Stomach (tissue), 9 donors: ENCODE results near the gene SMCO3. TPM values are rescaled to one million over a fixed set of nuclear protein-coding genes. Genes with fewer than 3 reads are reported as not detected.

ENCODE experiments used
- DNase-seq, 2 donors: peaks; one replicate each; pipeline versions ENCODE4 v3.0.0 to v3.0.0-alpha.2; 2013 to 2019
- H3K27ac ChIP-seq, 5 donors: fragments of 200-600 bp in 4 of 5; sonication (generic) in 4 of 5; one replicate each; pipeline ENCODE4 v1.5.1; 2013 to 2019; ENCODE audit warnings: mild to moderate bottlenecking in 1 of 5, moderate library complexity in 1 of 5
- H3K27me3 ChIP-seq, 3 donors: fragments of 200-600 bp; sonication (generic); one replicate each; pipeline ENCODE4 v1.5.1; 2017 to 2019; ENCODE audit warnings: mixed run types in 1 of 3
- H3K36me3 ChIP-seq, 4 donors: fragments of 200-600 bp; sonication (generic); 1 replicate in 3 of 4; 2 replicates in 1 of 4; pipeline ENCODE4 v1.5.1; 2016 to 2019
- H3K4me1 ChIP-seq, 4 donors: fragments of 200-600 bp; sonication (generic); one replicate each; pipeline ENCODE4 v1.5.1; 2016 to 2019
- H3K4me3 ChIP-seq, 4 donors: fragments of 200-600 bp; sonication (generic) in 3 of 4; one replicate each; pipeline ENCODE4 v1.5.1; 2016 to 2019; ENCODE audit warnings: mild to moderate bottlenecking in 1 of 4
- H3K9me3 ChIP-seq, 4 donors: fragments of 200-600 bp; sonication (generic); one replicate each; pipeline ENCODE4 v1.5.1; 2016 to 2019
- EP300 ChIP-seq: sonication (generic); formaldehyde crosslinking; IDR thresholded peaks from one replicate; pipeline ENCODE4 v1.6.1; 2017; ENCODE audit warnings: antibody characterized with exemption
- POLR2A ChIP-seq, 4 donors: fragments of 450-650 bp; IDR thresholded peaks; one replicate each; pipeline ENCODE4 v1.6.1; 2016; ENCODE audit warnings: antibody characterized with exemption in 4 of 4, control low read depth in 2 of 4, mild to moderate bottlenecking in 1 of 4, moderate library complexity in 1 of 4
- POLR2AphosphoS5 ChIP-seq, 3 donors: sonication (generic); formaldehyde crosslinking; IDR thresholded peaks; one replicate each; pipeline ENCODE4 v1.6.1; 2016; ENCODE audit warnings: antibody characterized with exemption in 3 of 3
- WGBS, 5 donors: extraction: QIAGEN DNeasy Blood & Tissue Kit in 3 of 5; methylation state at CpG; one replicate each; pipeline versions ENCODE4 v1.1.5 to v1.1.7; 2013 to 2018; 5-methylcytosine and 5-hydroxymethylcytosine counted together
- intact Hi-C: fragments of 100-400 bp; cut with DNase I; formaldehyde crosslinking; loops from one replicate; pipeline ENCODE4 v1.15.1; 2023; ENCODE audit warnings: low total_unique reads
- polyA plus RNA-seq, 3 donors: library from polyadenylated mRNA; stranded (reverse); fragments of 200-250 nt; gene quantifications; one replicate each; pipeline ENCODE4 v1.2.3, GENCODE V29; 2013
- total RNA-seq, 5 donors: library from RNA; depleted of rRNA; stranded (reverse); fragments of >200 nt; gene quantifications; one replicate each; pipeline versions ENCODE4 v1.1.0 to v1.2.3, GENCODE V29; 2014 to 2016
- TF ChIP-seq, protein P1 (sequence below), 7 experiments: fragments of 450-650 bp in 4 of 7; fragments of 200-600 bp in 3 of 7; sonication (generic) in 3 of 7; IDR thresholded peaks; one replicate each; pipeline ENCODE4 v1.5.1; 2016 to 2019; ENCODE audit warnings: antibody characterized with exemption in 7 of 7, control low read depth in 2 of 7, mild to moderate bottlenecking in 1 of 7
- donor health status: healthy with polysubstance abuse.
- donor health status: Bipolar disorder and iron deficiency.
- donor health status: healthy.

Gene SMCO3
- total and polyA plus RNA-seq, 8 donors, result 2.4 TPM; not detected in 7

DNA sequence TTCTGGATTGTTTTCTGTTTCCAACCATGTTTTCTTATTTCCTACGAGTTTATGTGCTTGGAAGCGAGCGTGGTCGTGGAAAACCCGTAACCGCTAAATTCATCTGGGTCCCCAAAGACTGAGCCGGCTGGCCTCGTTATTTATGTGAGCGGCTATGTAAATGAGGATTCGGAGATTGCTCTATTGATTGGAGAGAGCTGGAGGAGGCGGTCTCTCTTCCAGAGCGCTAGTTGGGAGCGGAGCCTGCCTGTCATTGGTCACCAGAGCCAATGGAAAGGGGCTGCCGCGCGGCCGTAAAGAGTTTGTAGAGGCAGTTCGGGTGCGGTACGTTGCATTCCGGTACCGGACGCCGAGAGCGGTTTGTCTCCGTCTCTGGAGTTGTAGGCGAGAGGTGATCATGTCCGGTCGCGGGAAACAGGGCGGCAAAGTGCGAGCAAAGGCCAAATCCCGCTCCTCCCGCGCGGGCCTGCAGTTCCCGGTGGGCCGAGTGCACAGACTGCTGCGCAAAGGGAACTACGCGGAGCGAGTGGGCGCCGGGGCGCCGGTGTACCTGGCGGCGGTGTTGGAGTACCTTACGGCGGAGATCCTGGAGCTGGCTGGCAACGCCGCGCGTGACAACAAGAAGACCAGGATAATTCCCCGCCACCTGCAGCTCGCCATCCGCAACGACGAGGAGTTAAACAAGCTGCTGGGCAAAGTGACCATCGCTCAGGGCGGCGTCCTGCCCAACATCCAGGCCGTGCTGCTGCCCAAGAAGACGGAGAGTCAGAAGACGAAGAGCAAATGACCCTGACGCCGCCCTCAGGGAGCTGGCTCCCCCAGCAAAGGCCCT is 39.7 kb downstream of the SMCO3 start:
- Histone ChIP-seq H3K4me3 (peak overlapping the region; percentile 60 to 91 (median 73)), H3K9me3 (no peaks in the 10 kb centered on the region), H3K36me3 (no peaks in the 10 kb centered on the region), H3K27me3 (no peaks in the 10 kb centered on the region), H3K4me1 (peaks cover 16 to 48% (median 33%) of the 10 kb centered on the region in 4 donors), H3K27ac (peak overlapping the region; percentile 92 to 99 (median 97))
- peak; percentile 97 to 99 for DNase-seq
- TF ChIP-seq POLR2A (IDR thresholded peaks at IDR 0.05), result peak in 2 of 4 donors; percentile 97 to 98
- peak; percentile 96 to 100 (median 100) for TF ChIP-seq POLR2AphosphoS5 (IDR thresholded peaks at IDR 0.05)
- TF ChIP-seq EP300, result no peak
- 0 to 1% (median 1%) methylated on average over 22 to 67 of the region's 67 CpGs for whole genome bisulfite sequencing, 5 donors
- intact Hi-C loops, result no loop called here

DNA sequence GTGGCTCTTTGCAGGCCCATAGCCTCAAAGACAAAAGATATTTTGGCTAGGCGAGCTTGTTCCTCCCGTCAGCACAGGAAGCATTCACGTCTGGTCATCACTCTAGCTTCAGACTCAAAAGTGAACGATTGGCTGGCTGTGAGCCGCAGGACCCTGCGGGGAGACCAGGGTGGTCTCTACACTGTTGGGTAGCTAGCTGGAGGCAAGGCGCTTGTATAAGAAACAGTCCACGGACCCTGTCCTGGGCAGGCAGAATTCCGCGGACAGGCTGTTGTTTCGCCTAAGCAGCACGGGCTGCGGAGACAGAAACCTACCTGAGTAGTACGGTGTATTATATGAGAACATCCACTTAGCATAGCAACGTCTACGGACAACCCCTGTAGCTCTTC is 40.3 kb downstream of the SMCO3 start:
- Histone ChIP-seq H3K4me3 (peak overlapping the region; percentile 60 to 91 (median 73)), H3K27ac (peak overlapping the region; percentile 92 to 99 (median 97)), H3K9me3 (no peaks in the 10 kb centered on the region), H3K4me1 (peaks cover 16 to 54% (median 38%) of the 10 kb centered on the region in 4 donors), H3K27me3 (no peaks in the 10 kb centered on the region), H3K36me3 (no peaks in the 10 kb centered on the region)
- WGBS, 5 donors, result 9 to 24% (median 17%) methylated on average over 16 of the region's 16 CpGs
- intact Hi-C loops, result no loop called here
- TF ChIP-seq POLR2AphosphoS5 (IDR thresholded peaks at IDR 0.05) (no peak), EP300 (no peak), POLR2A (IDR thresholded peaks at IDR 0.05) (no peak)
- TF ChIP-seq, protein P1, sequence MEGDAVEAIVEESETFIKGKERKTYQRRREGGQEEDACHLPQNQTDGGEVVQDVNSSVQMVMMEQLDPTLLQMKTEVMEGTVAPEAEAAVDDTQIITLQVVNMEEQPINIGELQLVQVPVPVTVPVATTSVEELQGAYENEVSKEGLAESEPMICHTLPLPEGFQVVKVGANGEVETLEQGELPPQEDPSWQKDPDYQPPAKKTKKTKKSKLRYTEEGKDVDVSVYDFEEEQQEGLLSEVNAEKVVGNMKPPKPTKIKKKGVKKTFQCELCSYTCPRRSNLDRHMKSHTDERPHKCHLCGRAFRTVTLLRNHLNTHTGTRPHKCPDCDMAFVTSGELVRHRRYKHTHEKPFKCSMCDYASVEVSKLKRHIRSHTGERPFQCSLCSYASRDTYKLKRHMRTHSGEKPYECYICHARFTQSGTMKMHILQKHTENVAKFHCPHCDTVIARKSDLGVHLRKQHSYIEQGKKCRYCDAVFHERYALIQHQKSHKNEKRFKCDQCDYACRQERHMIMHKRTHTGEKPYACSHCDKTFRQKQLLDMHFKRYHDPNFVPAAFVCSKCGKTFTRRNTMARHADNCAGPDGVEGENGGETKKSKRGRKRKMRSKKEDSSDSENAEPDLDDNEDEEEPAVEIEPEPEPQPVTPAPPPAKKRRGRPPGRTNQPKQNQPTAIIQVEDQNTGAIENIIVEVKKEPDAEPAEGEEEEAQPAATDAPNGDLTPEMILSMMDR (IDR thresholded peaks at IDR 0.05), result no peak
- DNase-seq, result no peak

DNA sequence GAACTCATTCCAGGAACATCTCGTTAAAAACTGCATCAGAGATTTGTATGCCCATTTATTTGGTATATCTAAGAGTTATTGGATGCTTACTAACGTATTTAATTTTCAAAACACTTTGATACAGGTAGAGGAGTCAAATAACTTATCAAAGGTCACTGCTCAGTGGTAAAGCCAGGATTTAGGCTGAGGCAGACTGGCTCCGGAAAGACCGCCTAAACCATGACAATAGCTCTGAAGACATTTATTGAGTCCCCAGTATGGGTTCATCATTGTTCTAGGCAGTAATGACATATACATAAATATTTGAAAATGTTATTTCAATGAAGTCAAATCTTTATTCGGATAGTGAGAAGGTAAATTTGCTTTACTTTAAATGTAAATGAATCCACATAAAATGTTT is 41.0 kb downstream of the SMCO3 start:
- 77 to 88% (median 86%) methylated on average over 5 of the region's 5 CpGs for whole genome bisulfite sequencing, 5 donors
- H3K36me3 ChIP-seq, result no peaks in the 10 kb centered on the region
- TF ChIP-seq, protein P1 (IDR thresholded peaks at IDR 0.05), result no peak
- TF ChIP-seq POLR2AphosphoS5 (IDR thresholded peaks at IDR 0.05) (no peak), POLR2A (IDR thresholded peaks at IDR 0.05) (no peak), EP300 (no peak)
- no peaks in the 10 kb centered on the region for H3K27me3 ChIP-seq
- no peak for DNase-seq
- no peak overlapping the region for H3K4me3 ChIP-seq
- H3K9me3 ChIP-seq, result no peaks in the 10 kb centered on the region
- intact Hi-C loops, result no loop called here
- peak overlapping the region in 2 of 5 donors; percentile 98 to 99 for H3K27ac ChIP-seq
- peaks cover 16 to 61% (median 43%) of the 10 kb centered on the region in 4 donors for H3K4me1 ChIP-seq

DNA sequence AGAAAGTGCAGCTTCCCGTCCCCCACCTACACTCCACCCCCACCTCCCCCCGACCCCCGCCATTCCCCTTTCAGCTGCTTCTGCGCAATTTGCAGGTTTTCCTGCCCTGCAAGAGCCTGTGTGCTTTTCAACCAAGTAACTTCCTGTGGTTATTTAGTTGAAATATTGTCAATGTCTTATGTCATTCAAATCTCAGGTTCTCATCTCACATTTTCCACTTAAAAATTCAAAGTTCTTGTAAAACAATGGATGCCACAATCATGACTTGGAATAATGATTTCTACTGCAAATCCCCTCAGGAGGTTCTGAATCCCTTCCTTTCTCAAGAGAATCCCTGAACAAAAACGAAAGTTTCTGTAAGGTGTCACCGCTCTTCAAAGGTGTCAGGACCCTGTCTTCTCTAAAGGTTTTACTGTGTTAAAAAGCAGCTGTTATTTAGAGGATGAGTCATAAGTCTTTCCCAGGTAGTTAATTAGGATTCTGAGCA is 42.3 kb downstream of the SMCO3 start:
- H3K27me3 ChIP-seq, result no peaks in the 10 kb centered on the region
- intact Hi-C loops, result loop anchor here (2.0 kb wide), 1 partner anchor 31 kb away; the partner anchor contains the start of genes C12orf60 and WBP11
- H3K4me1 ChIP-seq, result peaks cover 12 to 56% (median 38%) of the 10 kb centered on the region in 4 donors
- WGBS, 5 donors, result 24 to 32% (median 25%) methylated on average over 6 of the region's 6 CpGs
- H3K4me3 ChIP-seq, result peak overlapping the region; percentile 62 to 75 (median 70)
- H3K36me3 ChIP-seq, result peaks cover 0 to 7% (median 2%) of the 10 kb centered on the region in 4 donors
- TF ChIP-seq POLR2AphosphoS5 (IDR thresholded peaks at IDR 0.05) (no peak), POLR2A (IDR thresholded peaks at IDR 0.05) (no peak), EP300 (no peak)
- TF ChIP-seq, protein P1 (IDR thresholded peaks at IDR 0.05), result no peak
- DNase-seq, result peak in 1 of 2 donors; percentile 62
- peak overlapping the region in 4 of 5 donors; percentile 94 to 99 (median 97) for H3K27ac ChIP-seq
- H3K9me3 ChIP-seq, result peaks cover 0 to 2% (median 0%) of the 10 kb centered on the region in 4 donors
